Activated CD4-positive, alpha-beta T cell treated with anti-CD3 and anti-CD28 coated beads, Interleukin-2, amount 10 ng/mL, durations not matched to agents 7 days and 5 days (primary cell): ENCODE results near the gene PCDHAC1. TPM values are rescaled to one million over a fixed set of nuclear protein-coding genes. Genes with fewer than 3 reads are reported as not detected.
A peak's percentile ranks its signal among the peaks of the same experiment; 100 is the strongest.

ENCODE experiments used
- CTCF ChIA-PET: fragments of 350-600 bp; sonication (Branson Sonifier 250); formaldehyde crosslinking; loops from one replicate; lab custom pipeline; 2021; ENCODE audit warnings: antibody characterized with exemption; lab: Charles Lee
- POLR2A ChIA-PET: fragments of 350-600 bp; sonication (Branson Sonifier 250); formaldehyde crosslinking; loops from one replicate; lab custom pipeline; 2021; ENCODE audit warnings: antibody characterized with exemption; lab: Charles Lee
- DNase-seq: peaks from one replicate; pipeline ENCODE4 v3.0.0-alpha.2; 2020
- H3K27ac Mint-ChIP-seq: one replicate; pipeline ENCODE4 v1.8.0; 2021; ENCODE audit warnings: mild to moderate bottlenecking, moderate library complexity, mixed read lengths
- H3K27me3 Mint-ChIP-seq: one replicate; pipeline ENCODE4 v1.8.0; 2021; ENCODE audit warnings: mixed read lengths
- H3K36me3 Mint-ChIP-seq: one replicate; pipeline ENCODE4 v1.8.0; 2021; ENCODE audit warnings: low read depth, mixed read lengths
- H3K4me1 Mint-ChIP-seq: one replicate; pipeline ENCODE4 v1.8.0; 2021; ENCODE audit warnings: mixed read lengths
- H3K4me3 Mint-ChIP-seq: one replicate; pipeline ENCODE4 v1.8.0; 2021; ENCODE audit warnings: mild to moderate bottlenecking, moderate library complexity, mixed read lengths
- H3K9me3 Mint-ChIP-seq: one replicate; pipeline ENCODE4 v1.8.0; 2021; ENCODE audit warnings: mixed read lengths
- total RNA-seq, 2 experiments: library from RNA; stranded (reverse); gene quantifications; one replicate each; pipeline ENCODE4 v1.2.3, GENCODE V29; 2021

PCDHAC1 gene
- total RNA-seq, 2 experiments from 2014 or later: not detected

GRCh38 chr5:140934964-140935606 lies 9.0 kb downstream of the PCDHAC1 start:
- H3K36me3 Mint-ChIP-seq: no peaks in the 10 kb centered on the region
- POLR2A ChIA-PET: no interaction called here
- H3K9me3 Mint-ChIP-seq: no peaks in the 10 kb centered on the region
- no peak overlapping the region for H3K27ac Mint-ChIP-seq
- peaks cover 2% of the 10 kb centered on the region for H3K27me3 Mint-ChIP-seq
- no peaks in the 10 kb centered on the region for H3K4me1 Mint-ChIP-seq
- CTCF ChIA-PET: no interaction called here
- no peak overlapping the region for H3K4me3 Mint-ChIP-seq
- DNase-seq: no peak

DNA sequence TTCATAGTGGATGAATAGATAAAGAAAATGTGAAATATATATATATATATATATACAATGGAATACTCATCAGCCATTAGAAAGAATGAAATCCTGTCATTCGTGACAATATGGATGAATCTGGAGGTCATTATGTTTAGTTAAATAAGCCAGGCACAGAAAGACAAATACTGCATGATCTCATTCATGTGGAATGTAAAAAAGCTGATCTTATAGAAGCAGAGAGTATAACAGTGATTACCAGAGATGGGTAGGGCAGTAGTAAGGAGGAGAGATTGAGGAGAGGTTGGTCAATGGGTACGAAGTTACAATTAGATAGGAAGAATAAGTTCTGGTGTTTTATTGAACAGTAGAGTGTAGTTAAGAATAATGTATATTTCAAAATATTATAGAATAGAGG lies 20.5 kb downstream of the PCDHAC1 start:
- ChIA-PET CTCF (no interaction called here), POLR2A (no interaction called here)
- Mint-ChIP-seq H3K4me3 (no peak overlapping the region), H3K27ac (no peak overlapping the region), H3K27me3 (peaks cover 3% of the 10 kb centered on the region), H3K4me1 (no peaks in the 10 kb centered on the region), H3K36me3 (no peaks in the 10 kb centered on the region), H3K9me3 (peaks cover 11% of the 10 kb centered on the region)
- no peak for DNase-seq

GRCh38 chr5:140951636-140952035 lies 25.5 kb downstream of the PCDHAC1 start:
- no peak overlapping the region for H3K27ac Mint-ChIP-seq
- CTCF ChIA-PET: no interaction called here
- H3K9me3 Mint-ChIP-seq: no peaks in the 10 kb centered on the region
- POLR2A ChIA-PET: no interaction called here
- H3K4me3 Mint-ChIP-seq: no peak overlapping the region
- no peak for DNase-seq
- no peaks in the 10 kb centered on the region for H3K4me1 Mint-ChIP-seq
- H3K27me3 Mint-ChIP-seq: peaks cover 3% of the 10 kb centered on the region
- no peaks in the 10 kb centered on the region for H3K36me3 Mint-ChIP-seq

- Mint-ChIP-seq H3K4me3 (no peak overlapping the region), H3K27ac (no peak overlapping the region), H3K9me3 (no peaks in the 10 kb centered on the region), H3K36me3 (no peaks in the 10 kb centered on the region), H3K27me3 (peaks cover 3% of the 10 kb centered on the region), H3K4me1 (no peaks in the 10 kb centered on the region)
- no peak for DNase-seq
- ChIA-PET POLR2A (no interaction called here), CTCF (interaction anchor here (1.1 kb wide), 1 partner anchor 10 kb away, joined by 5 read pairs; no protein-coding TSS in a partner anchor)
These were observed 27.1 kb downstream of the PCDHAC1 start for GRCh38 chr5:140953234-140953633.

DNA sequence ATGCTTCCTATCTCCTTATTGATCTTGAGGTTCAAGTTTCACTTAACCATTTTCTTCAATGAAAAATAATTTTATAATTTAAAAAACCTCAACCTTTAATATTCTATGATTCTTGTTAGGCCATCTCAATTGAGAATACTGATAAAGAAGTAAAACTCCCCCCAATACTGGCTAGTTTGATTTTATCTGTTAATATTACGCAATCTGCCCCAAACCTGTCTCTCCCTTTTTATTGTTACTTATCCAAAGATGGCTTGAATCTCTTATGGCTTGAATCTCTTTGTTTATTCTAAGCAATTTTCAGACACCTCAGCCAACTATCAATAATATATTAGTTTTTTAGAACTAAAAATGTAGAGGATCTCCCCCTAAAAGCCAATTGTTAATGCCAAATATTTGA lies 36.1 kb downstream of the PCDHAC1 start:
- CTCF ChIA-PET: interaction anchor here (1.9 kb wide), 1 partner anchor 9 kb away, joined by 5 read pairs; no protein-coding TSS in a partner anchor
- Mint-ChIP-seq H3K9me3 (no peaks in the 10 kb centered on the region), H3K4me1 (no peaks in the 10 kb centered on the region), H3K27me3 (peaks cover 26% of the 10 kb centered on the region), H3K36me3 (no peaks in the 10 kb centered on the region), H3K27ac (no peak overlapping the region), H3K4me3 (no peak overlapping the region)
- POLR2A ChIA-PET: no interaction called here
- DNase-seq: no peak

DNA sequence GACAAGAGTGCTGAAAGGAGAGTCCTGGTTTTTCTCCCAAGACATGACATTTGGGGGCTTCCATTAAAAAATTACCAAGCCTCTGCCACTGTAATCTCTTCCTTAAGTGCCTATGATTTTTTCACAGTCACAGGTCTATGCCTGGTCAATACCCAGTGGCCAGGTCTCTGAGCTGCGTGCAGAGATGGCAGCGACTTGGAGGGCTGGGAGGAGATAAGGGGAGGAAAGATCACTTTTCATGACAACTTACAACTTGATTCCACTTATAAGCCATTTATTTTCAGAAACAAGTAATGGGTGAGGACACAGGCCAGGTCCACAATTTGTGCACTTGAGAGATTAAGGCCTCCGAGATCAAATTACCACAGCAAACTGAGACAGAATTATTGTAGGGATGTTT lies 38.3 kb downstream of the PCDHAC1 start:
- H3K36me3 Mint-ChIP-seq: no peaks in the 10 kb centered on the region
- H3K9me3 Mint-ChIP-seq: no peaks in the 10 kb centered on the region
- H3K27me3 Mint-ChIP-seq: peaks cover 35% of the 10 kb centered on the region
- POLR2A ChIA-PET: no interaction called here
- H3K4me3 Mint-ChIP-seq: no peak overlapping the region
- H3K27ac Mint-ChIP-seq: no peak overlapping the region
- CTCF ChIA-PET: interaction anchor here (1.9 kb wide), 1 partner anchor 11 kb away, joined by 5 read pairs; no protein-coding TSS in a partner anchor
- no peaks in the 10 kb centered on the region for H3K4me1 Mint-ChIP-seq
- no peak for DNase-seq

DNA sequence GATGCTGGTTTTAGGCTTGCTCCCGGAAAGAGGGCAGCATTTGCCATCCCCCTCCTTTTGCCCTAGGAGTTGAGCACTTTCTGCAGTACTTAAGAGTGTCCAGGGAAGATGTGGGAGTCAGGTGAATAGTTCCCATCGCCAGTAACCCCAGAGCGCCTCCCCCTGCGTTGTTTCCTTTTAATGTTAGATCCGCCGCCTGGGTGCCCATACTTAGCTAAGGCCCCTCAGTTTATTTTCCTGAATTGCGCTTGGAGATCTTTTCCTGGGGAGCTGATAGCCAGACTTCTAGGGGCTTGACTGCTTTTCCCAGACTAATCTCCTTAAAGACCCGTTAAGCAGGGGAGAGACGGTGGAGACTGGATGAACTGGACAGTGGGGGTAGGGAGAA lies 39.8 kb downstream of the PCDHAC1 start:
- Mint-ChIP-seq H3K36me3 (no peaks in the 10 kb centered on the region), H3K4me1 (no peaks in the 10 kb centered on the region), H3K27ac (peak overlapping the region; percentile 31), H3K4me3 (no peak overlapping the region), H3K9me3 (no peaks in the 10 kb centered on the region), H3K27me3 (peaks cover 37% of the 10 kb centered on the region)
- ChIA-PET CTCF (interaction anchor here (1.4 kb wide), 1 partner anchor 11 kb away, joined by 3 read pairs; no protein-coding TSS in a partner anchor), POLR2A (no interaction called here)
- DNase-seq: no peak

DNA sequence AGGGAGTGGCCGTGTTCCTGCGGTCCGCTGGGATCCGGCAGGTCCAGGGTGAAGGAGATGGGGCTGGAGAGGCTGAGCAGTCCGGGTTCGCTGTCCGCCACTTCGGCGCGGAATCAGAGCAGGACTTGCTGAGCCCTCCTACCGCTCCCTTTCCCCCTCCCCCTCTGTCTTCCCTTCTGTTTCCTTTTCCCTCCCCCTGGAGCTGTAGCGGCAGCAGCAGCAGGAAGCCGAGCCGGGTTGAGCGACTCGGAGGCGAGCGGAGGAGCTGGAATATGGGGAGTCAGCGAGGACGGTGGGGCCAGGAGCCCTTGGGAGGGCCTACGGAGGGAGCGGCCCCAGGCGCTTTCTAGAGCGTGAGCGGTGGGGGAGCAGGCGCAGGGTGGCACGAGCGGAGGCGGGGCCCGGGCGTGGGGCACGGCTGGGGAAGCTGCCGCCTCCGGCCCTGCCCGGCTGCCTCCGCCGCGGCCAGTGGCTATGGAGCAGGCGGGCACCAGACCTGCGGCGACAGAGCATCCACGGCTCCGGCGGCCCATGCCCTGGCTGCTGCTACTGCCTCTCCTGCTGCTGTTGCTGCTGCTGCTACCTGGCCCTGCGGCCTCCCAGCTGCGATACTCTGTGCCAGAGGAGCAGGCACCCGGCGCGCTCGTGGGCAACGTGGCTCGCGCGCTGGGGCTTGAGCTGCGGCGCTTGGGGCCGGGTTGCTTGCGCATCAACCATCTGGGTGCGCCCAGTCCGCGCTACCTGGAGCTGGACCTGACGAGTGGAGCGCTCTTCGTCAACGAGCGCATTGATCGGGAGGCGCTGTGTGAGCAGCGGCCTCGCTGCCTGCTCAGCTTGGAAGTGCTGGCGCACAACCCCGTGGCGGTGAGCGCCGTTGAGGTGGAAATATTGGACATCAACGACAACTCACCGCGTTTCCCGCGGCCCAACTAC lies 40.5 kb downstream of the PCDHAC1 start, which contains the start of gene PCDHAC2:
Gene PCDHAC2, plus strand, starts transcription at position 184 of the 933 bp plus-strand sequence. Its CDS starts 291 bp downstream, at position 475.
- no peaks in the 10 kb centered on the region for H3K36me3 Mint-ChIP-seq
- H3K27me3 Mint-ChIP-seq: peaks cover 37% of the 10 kb centered on the region
- peak within 1 kb of the TSS; percentile 31 for H3K27ac Mint-ChIP-seq
- H3K4me3 Mint-ChIP-seq: no peak within 1 kb of the TSS
- POLR2A ChIA-PET: no interaction called here
- no peak for DNase-seq
- H3K9me3 Mint-ChIP-seq: no peaks in the 10 kb centered on the region
- CTCF ChIA-PET: interaction anchor here (1.4 kb wide), 1 partner anchor 12 kb away, joined by 3 read pairs; no protein-coding TSS in a partner anchor
- H3K4me1 Mint-ChIP-seq: no peaks in the 10 kb centered on the region

DNA sequence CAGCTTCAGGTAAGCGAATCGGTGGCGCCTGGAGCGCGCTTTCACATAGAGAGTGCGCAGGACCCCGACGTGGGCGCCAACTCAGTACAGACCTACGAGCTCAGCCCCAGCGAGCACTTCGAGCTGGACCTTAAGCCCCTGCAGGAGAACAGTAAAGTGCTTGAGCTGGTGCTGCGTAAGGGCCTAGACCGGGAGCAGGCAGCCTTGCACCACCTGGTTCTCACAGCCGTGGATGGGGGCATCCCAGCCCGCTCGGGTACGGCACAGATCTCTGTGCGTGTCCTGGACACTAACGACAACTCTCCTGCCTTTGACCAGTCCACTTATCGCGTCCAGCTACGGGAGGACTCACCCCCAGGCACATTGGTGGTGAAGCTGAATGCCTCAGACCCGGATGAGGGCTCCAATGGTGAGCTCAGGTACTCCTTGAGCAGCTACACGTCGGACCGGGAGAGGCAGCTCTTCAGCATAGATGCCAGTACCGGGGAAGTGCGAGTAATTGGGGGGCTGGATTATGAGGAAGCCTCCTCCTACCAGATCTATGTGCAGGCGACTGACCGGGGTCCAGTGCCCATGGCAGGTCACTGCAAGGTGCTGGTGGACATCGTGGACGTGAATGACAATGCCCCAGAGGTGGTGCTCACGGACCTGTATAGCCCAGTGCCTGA lies 41.3 kb downstream of the PCDHAC1 start:
- Mint-ChIP-seq H3K36me3 (no peaks in the 10 kb centered on the region), H3K27ac (no peak overlapping the region), H3K9me3 (no peaks in the 10 kb centered on the region), H3K4me3 (no peak overlapping the region), H3K4me1 (no peaks in the 10 kb centered on the region), H3K27me3 (peaks cover 37% of the 10 kb centered on the region)
- ChIA-PET POLR2A (no interaction called here), CTCF (no interaction called here)
- DNase-seq: no peak

DNA sequence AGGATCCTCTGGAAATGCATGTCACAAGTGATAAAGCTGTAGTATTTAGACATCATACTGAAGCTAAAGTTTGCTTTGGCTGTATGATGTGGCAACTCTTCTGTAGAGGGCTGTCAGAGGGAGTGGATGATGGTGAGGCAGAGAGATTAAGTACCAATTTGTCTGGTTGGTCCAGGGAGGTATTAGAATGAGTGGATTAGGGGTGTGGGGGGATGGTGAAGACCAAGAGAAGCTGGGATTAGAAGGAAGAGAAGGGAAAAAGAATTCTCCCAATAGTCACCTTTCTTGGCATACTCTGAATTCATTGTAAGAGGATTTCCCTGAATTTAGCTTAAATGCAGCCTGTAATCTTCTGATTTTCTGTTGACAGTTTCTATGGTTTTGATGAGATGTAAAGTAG lies 43.8 kb downstream of the PCDHAC1 start:
- H3K36me3 Mint-ChIP-seq: no peaks in the 10 kb centered on the region
- H3K4me3 Mint-ChIP-seq: no peak overlapping the region
- no peaks in the 10 kb centered on the region for H3K9me3 Mint-ChIP-seq
- no peak for DNase-seq
- H3K27me3 Mint-ChIP-seq: peaks cover 27% of the 10 kb centered on the region
- no peak overlapping the region for H3K27ac Mint-ChIP-seq
- ChIA-PET POLR2A (no interaction called here), CTCF (no interaction called here)
- H3K4me1 Mint-ChIP-seq: no peaks in the 10 kb centered on the region

DNA sequence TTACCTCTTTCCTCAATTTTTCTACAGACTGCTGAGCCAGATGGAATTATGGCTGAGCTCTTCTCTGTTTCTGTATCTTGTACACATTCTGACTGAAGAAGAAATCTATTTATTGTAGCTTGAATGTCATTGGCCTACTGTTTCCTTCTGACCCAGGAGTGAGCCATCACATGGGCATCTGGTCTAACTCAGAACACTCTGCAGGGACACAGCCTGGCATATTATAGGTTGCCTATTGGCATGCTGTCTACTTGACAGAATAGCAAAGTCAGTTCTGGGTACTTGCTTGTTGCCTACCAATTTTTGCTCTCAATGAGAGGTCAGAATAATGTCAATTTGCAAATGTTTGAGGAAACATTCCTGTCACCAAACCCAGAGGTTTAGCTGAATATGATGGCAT lies 47.5 kb downstream of the PCDHAC1 start:
- no peaks in the 10 kb centered on the region for H3K9me3 Mint-ChIP-seq
- peaks cover 3% of the 10 kb centered on the region for H3K27me3 Mint-ChIP-seq
- no peak overlapping the region for H3K4me3 Mint-ChIP-seq
- no peak overlapping the region for H3K27ac Mint-ChIP-seq
- no peak for DNase-seq
- H3K36me3 Mint-ChIP-seq: no peaks in the 10 kb centered on the region
- H3K4me1 Mint-ChIP-seq: no peaks in the 10 kb centered on the region
- CTCF ChIA-PET: no interaction called here
- POLR2A ChIA-PET: no interaction called here

GRCh38 chr5:140977003-140977402 lies 50.9 kb downstream of the PCDHAC1 start:
- Mint-ChIP-seq H3K9me3 (no peaks in the 10 kb centered on the region), H3K27me3 (no peaks in the 10 kb centered on the region), H3K4me1 (no peaks in the 10 kb centered on the region), H3K27ac (no peak overlapping the region), H3K4me3 (no peak overlapping the region), H3K36me3 (no peaks in the 10 kb centered on the region)
- ChIA-PET POLR2A (no interaction called here), CTCF (no interaction called here)
- no peak for DNase-seq

DNA sequence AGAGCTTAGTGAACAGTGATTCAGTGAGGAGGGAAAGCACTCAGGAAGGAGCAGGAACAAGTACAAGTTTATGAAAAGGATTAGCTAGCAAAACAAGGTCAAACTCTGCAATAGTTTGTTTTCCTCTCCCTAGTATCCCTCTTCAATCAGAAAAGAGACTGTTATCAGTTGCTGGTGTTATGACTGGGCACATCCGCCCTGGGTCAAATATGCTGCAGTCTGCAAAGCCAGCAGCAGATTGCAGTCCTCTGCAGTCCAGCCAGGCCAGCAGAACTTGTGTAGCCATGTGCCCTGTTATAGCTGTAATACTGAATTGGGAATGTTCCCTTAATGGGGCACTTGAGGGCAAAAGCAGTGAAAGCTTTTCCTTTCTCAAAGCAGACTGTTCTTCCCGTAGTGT lies 52.2 kb downstream of the PCDHAC1 start:
- H3K27ac Mint-ChIP-seq: no peak overlapping the region
- no peak overlapping the region for H3K4me3 Mint-ChIP-seq
- ChIA-PET CTCF (no interaction called here), POLR2A (no interaction called here)
- H3K27me3 Mint-ChIP-seq: no peaks in the 10 kb centered on the region
- no peaks in the 10 kb centered on the region for H3K9me3 Mint-ChIP-seq
- DNase-seq: no peak
- no peaks in the 10 kb centered on the region for H3K36me3 Mint-ChIP-seq
- no peaks in the 10 kb centered on the region for H3K4me1 Mint-ChIP-seq
